SK-N-SH treated with all-trans-retinoic acid at 6 μM for 48 hours (cell line): ENCODE results near the gene APPBP2.

Source experiments
- BACH2 ChIP-seq: fragments of 250-450 bp; sonication (Bioruptor Pico); IDR thresholded peaks from 2 replicates; pipeline ENCODE4 v1.9.0; 2021; ENCODE audit warnings: mild to moderate bottlenecking, borderline replicate concordance
- CREB5 ChIP-seq: fragments of 250-450 bp; sonication (Bioruptor Pico); IDR thresholded peaks from 2 replicates; pipeline ENCODE4 v1.5.1; 2020; ENCODE audit warnings: low read depth, mild to moderate bottlenecking, moderate library complexity
- ESRRG ChIP-seq: fragments of 250-450 bp; sonication (Bioruptor Pico); IDR thresholded peaks from 2 replicates; pipeline ENCODE4 v1.6.1; 2021; ENCODE audit warnings: mild to moderate bottlenecking
- PATZ1 ChIP-seq: fragments of 250-450 bp; sonication (Bioruptor Pico); IDR thresholded peaks from 2 replicates; pipeline ENCODE4 v1.8.0; 2020; ENCODE audit warnings: mild to moderate bottlenecking, moderate library complexity, borderline replicate concordance
- RARB ChIP-seq: fragments of 250-450 bp; sonication (Bioruptor Pico); IDR thresholded peaks from 2 replicates; pipeline ENCODE4 v1.8.0; 2021; ENCODE audit warnings: mild to moderate bottlenecking, moderate library complexity
- TOX ChIP-seq: fragments of 250-450 bp; sonication (Bioruptor Pico); IDR thresholded peaks from 2 replicates; pipeline ENCODE4 v1.8.0; 2021; ENCODE audit warnings: mild to moderate bottlenecking, moderate library complexity, borderline replicate concordance
- ZC3H10 ChIP-seq: fragments of 250-450 bp; sonication (Bioruptor Pico); IDR thresholded peaks from 2 replicates; pipeline ENCODE4 v1.5.1; 2021; ENCODE audit warnings: mild to moderate bottlenecking, moderate library complexity
- ZFP3 ChIP-seq: fragments of 250-450 bp; sonication (Bioruptor Pico); IDR thresholded peaks from 2 replicates; pipeline ENCODE4 v1.5.0; 2020; ENCODE audit warnings: mild to moderate bottlenecking, moderate library complexity
- ZFP30 ChIP-seq: fragments of 450-650 bp; formaldehyde crosslinking; IDR thresholded peaks from 2 replicates; pipeline ENCODE4 v1.5.0; 2022; ENCODE audit warnings: mild to moderate bottlenecking, moderate library complexity
- ZNF565 ChIP-seq: fragments of 450-650 bp; formaldehyde crosslinking; conservative IDR thresholded peaks from 2 replicates; pipeline ENCODE4 v1.5.0; 2020; ENCODE audit warnings: low read depth, mild to moderate bottlenecking, moderate library complexity

GRCh38 chr17:60529806-60530205, 3.8 kb upstream of the APPBP2 start:
- TF ChIP-seq CREB5 (CRISPR knock-in tag), result no peak
- no peak for TF ChIP-seq PATZ1
- no peak for TF ChIP-seq ZFP3
- TF ChIP-seq ESRRG, result no peak
- no peak for TF ChIP-seq ZC3H10
- no peak for TF ChIP-seq ZNF565
- no peak for TF ChIP-seq ZFP30 (CRISPR knock-in tag)
- no peak for TF ChIP-seq RARB (CRISPR knock-in tag)
- no peak for TF ChIP-seq TOX (CRISPR knock-in tag)
- TF ChIP-seq BACH2 (CRISPR knock-in tag), result no peak
